HCT116 (cell line): ENCODE results near the gene SCAF8. TPM values are rescaled to one million over a fixed set of nuclear protein-coding genes. Genes with fewer than 3 reads are reported as not detected.

ENCODE experiments used
- ATAC-seq: fragments of 200-7000 bp; cut with Tn5 transposase; 2 replicates; pipeline ENCODE4 v1.9.1; 2020; ENCODE audit warnings: mild to moderate bottlenecking, moderate library complexity
- BruUV-seq: library from RNA; stranded (reverse); fragments of 400-500 nt; replicated peaks from 2 replicates; lab custom pipeline; 2021; lab: Mats Ljungman, UMichigan
- CTCF ChIA-PET: fragments of 300-600 bp; sonication (Branson Sonifier 250); formaldehyde crosslinking; loops from one replicate; lab custom pipeline; 2021; ENCODE audit warnings: antibody characterized with exemption; lab: Charles Lee
- POLR2A ChIA-PET: fragments of 300-600, 350-600 bp; sonication (Branson Sonifier 250); formaldehyde crosslinking; loops from one replicate; lab custom pipeline; 2021; ENCODE audit warnings: antibody characterized with exemption; lab: Charles Lee
- RAD21 ChIA-PET, 2 experiments: fragments of 300-600 bp; sonication (Branson Sonifier 250); formaldehyde crosslinking; loops; one replicate each; lab custom pipeline; 2023; ENCODE audit warnings: low total read pairs in 2 of 2; ENCODE audit not compliant: uncharacterized antibody in 2 of 2, unreplicated experiment in 2 of 2, low non-redundant PET in 1 of 2; lab: Charles Lee
- DNase-seq: peaks from one replicate; pipeline ENCODE4 v3.0.0-alpha.2; 2010; ENCODE audit warnings: low read depth, low spot score
- H2AFZ ChIP-seq: fragments of 200-600 bp; shearing (Covaris generic), sonication (generic); 2 replicates; pipeline ENCODE4 v1.6.1; 2017; ENCODE audit warnings: low read depth, mixed run types, mixed read lengths, antibody characterized with exemption, low read length; ENCODE audit not compliant: poor library complexity, severe bottlenecking
- H3K27ac ChIP-seq: 2 replicates; pipeline ENCODE4 v1.5.1; 2012; ENCODE audit warnings: low read depth, low read length
- H3K27me3 ChIP-seq: fragments of 200-600 bp; sonication (generic); 2 replicates; pipeline ENCODE4 v1.6.1; 2016; ENCODE audit warnings: mixed run types, low read length, mixed read lengths; ENCODE audit not compliant: insufficient read depth
- H3K36me3 ChIP-seq, 2 experiments: fragments of 200-500 bp in 1 of 2; fragments of 200-600 bp in 1 of 2; sonication (Bioruptor generic) in 1 of 2; sonication (generic) in 1 of 2; 2 replicates each; pipeline versions ENCODE4 v1.5.1 to v1.6.1; 2014 to 2016; ENCODE audit warnings: low read length in 2 of 2, inconsistent platforms in 1 of 2, mixed read lengths in 1 of 2, mixed run types in 1 of 2; ENCODE audit not compliant: insufficient read depth in 2 of 2, control insufficient read depth in 1 of 2
- H3K4me1 ChIP-seq, 2 experiments: fragments of 200-600 bp in 1 of 2; sonication (generic) in 1 of 2; 2 replicates each; pipeline versions ENCODE4 v1.5.1 to v1.6.1; 2012 to 2017; ENCODE audit warnings: low read length in 2 of 2, inconsistent platforms in 1 of 2, mild to moderate bottlenecking in 1 of 2, mixed read lengths in 1 of 2, mixed run types in 1 of 2, moderate library complexity in 1 of 2; ENCODE audit not compliant: insufficient read depth in 2 of 2, control insufficient read depth in 1 of 2
- H3K4me2 ChIP-seq: fragments of 200-600 bp; sonication (generic); 2 replicates; pipeline ENCODE4 v1.6.1; 2017; ENCODE audit warnings: mixed run types, low read length, mixed read lengths
- H3K4me3 ChIP-seq, 2 experiments: fragments of 200-600 bp in 1 of 2; sonication (generic) in 1 of 2; replicated peaks in 1 of 2; 2 replicates each; pipeline ENCODE4 v1.5.1; 2011 to 2016; ENCODE audit warnings: low read length in 2 of 2, control low read depth in 1 of 2, low read depth in 1 of 2, mild to moderate bottlenecking in 1 of 2, mixed read lengths in 1 of 2, mixed run types in 1 of 2
- H3K79me2 ChIP-seq: fragments of 200-600 bp; sonication (generic); 2 replicates; pipeline ENCODE4 v1.6.1; 2017; ENCODE audit warnings: mild to moderate bottlenecking, mixed run types, low read length, moderate library complexity, mixed read lengths; ENCODE audit not compliant: insufficient read depth
- H3K9ac ChIP-seq: fragments of 200-600 bp; sonication (generic); 2 replicates; pipeline ENCODE4 v1.6.1; 2016; ENCODE audit warnings: low read length, mixed read lengths
- H3K9me2 ChIP-seq: fragments of 200-600 bp; sonication (generic), shearing (Covaris generic); 2 replicates; pipeline ENCODE4 v1.6.1; 2017; ENCODE audit warnings: mixed run types, mild to moderate bottlenecking, moderate library complexity; ENCODE audit not compliant: insufficient read depth
- H3K9me3 ChIP-seq, 2 experiments: fragments of 200-500 bp in 1 of 2; fragments of 200-600 bp in 1 of 2; sonication (Bioruptor generic) in 1 of 2; sonication (generic) in 1 of 2; 2 replicates each; pipeline ENCODE4 v1.6.1; 2014 to 2017; ENCODE audit warnings: low read length in 2 of 2, mixed read lengths in 2 of 2, inconsistent platforms in 1 of 2, low read depth in 1 of 2, mild to moderate bottlenecking in 1 of 2, mixed run types in 1 of 2, moderate library complexity in 1 of 2; ENCODE audit not compliant: control insufficient read depth in 1 of 2, insufficient read depth in 1 of 2
- H4K20me1 ChIP-seq: fragments of 200-600 bp; sonication (generic), shearing (Covaris generic); 2 replicates; pipeline ENCODE4 v1.6.1; 2017; ENCODE audit warnings: mixed run types, mild to moderate bottlenecking, moderate library complexity; ENCODE audit not compliant: insufficient read depth
- ATF3 ChIP-seq: IDR thresholded peaks from 2 replicates; pipeline ENCODE4 v1.6.1; 2012
- CEBPB ChIP-seq: IDR thresholded peaks from 2 replicates; pipeline ENCODE4 v1.6.1; 2012; ENCODE audit warnings: low read depth
- CTCF ChIP-seq, 3 experiments: fragments of 200-600 bp in 1 of 3; sonication (generic) in 1 of 3; IDR thresholded peaks in 2 of 3; conservative IDR thresholded peaks in 1 of 3; 2 replicates each; pipeline ENCODE4 v1.5.1; 2012 to 2017; ENCODE audit warnings: low read depth in 2 of 3, low read length in 2 of 3, antibody characterized with exemption in 1 of 3, borderline replicate concordance in 1 of 3, control low read depth in 1 of 3, mild to moderate bottlenecking in 1 of 3, mixed read lengths in 1 of 3, mixed run types in 1 of 3, moderate library complexity in 1 of 3; ENCODE audit not compliant: insufficient read depth in 1 of 3
- EGR1 ChIP-seq: IDR thresholded peaks from 2 replicates; pipeline ENCODE4 v1.6.1; 2012; ENCODE audit warnings: low read depth
- ELF1 ChIP-seq: IDR thresholded peaks from 2 replicates; pipeline ENCODE4 v1.6.1; 2012; ENCODE audit warnings: low read depth, borderline replicate concordance
- EZH2 ChIP-seq: fragments of 200-600 bp; sonication (generic); IDR thresholded peaks from 2 replicates; pipeline ENCODE4 v1.6.1; 2017; ENCODE audit warnings: antibody characterized with exemption, mixed run types
- EZH2phosphoT487 ChIP-seq: fragments of 200-600 bp; IDR thresholded peaks from 2 replicates; pipeline ENCODE4 v1.6.1; 2018; ENCODE audit warnings: antibody characterized with exemption, borderline replicate concordance
- FOSL1 ChIP-seq: IDR thresholded peaks from 2 replicates; pipeline ENCODE4 v1.6.1; 2012; ENCODE audit warnings: low read depth
- JUND ChIP-seq: IDR thresholded peaks from 2 replicates; pipeline ENCODE4 v1.6.1; 2012
- MAX ChIP-seq: IDR thresholded peaks from 2 replicates; pipeline ENCODE4 v1.6.1; 2012
- POLR2AphosphoS5 ChIP-seq: IDR thresholded peaks from 2 replicates; pipeline ENCODE4 v1.6.1; 2011; ENCODE audit warnings: mild to moderate bottlenecking, low read depth, low read length, moderate library complexity
- RAD21 ChIP-seq: IDR thresholded peaks from 2 replicates; pipeline ENCODE4 v1.6.1; 2012; ENCODE audit warnings: low read depth, mild to moderate bottlenecking
- SIN3A ChIP-seq: IDR thresholded peaks from 2 replicates; pipeline ENCODE4 v1.6.1; 2012; ENCODE audit warnings: low read depth
- SP1 ChIP-seq: IDR thresholded peaks from 2 replicates; pipeline ENCODE4 v1.6.1; 2012; ENCODE audit warnings: low read depth
- SRF ChIP-seq: IDR thresholded peaks from 2 replicates; pipeline ENCODE4 v1.6.1; 2012; ENCODE audit warnings: low read depth
- YY1 ChIP-seq: IDR thresholded peaks from 2 replicates; pipeline ENCODE4 v1.6.1; 2011; ENCODE audit warnings: low read length, low read depth, moderate library complexity, mild to moderate bottlenecking; ENCODE audit not compliant: insufficient replicate concordance; ENCODE audit errors: extremely low read depth
- intact Hi-C: fragments of 100-400 bp; cut with micrococcal nuclease; formaldehyde crosslinking; loops from 2 replicates; pipeline ENCODE4 v1.10.0; 2022
- total RNA-seq: library from RNA; stranded (reverse); gene quantifications from one replicate; pipeline ENCODE4 v1.2.1, GENCODE V29; 2021; ENCODE audit not compliant: unreplicated experiment

The SCAF8 gene
- total RNA-seq, 1 experiment from 2014 or later = 34.6 TPM

GRCh38 chr6:154782193-154782592 lies 49.0 kb downstream of the SCAF8 start:
- Histone ChIP-seq H4K20me1 (no peaks in the 10 kb centered on the region; the same call in 1 of the 2 replicates), H3K27me3 (no peaks in the 10 kb centered on the region), H3K9ac (no peak overlapping the region), H3K79me2 (peaks cover 84% of the 10 kb centered on the region), H3K27ac (no peak overlapping the region), H3K4me3 (no peak overlapping the region), H3K9me2 (no peaks in the 10 kb centered on the region), H3K4me2 (no peak overlapping the region), H3K36me3 (0 out of 4 replicates have a peak, but pooled peaks cover 0 to 3% of the 10 kb centered on the region in 2 experiments), H3K4me1 (peaks cover 0 to 3% of the 10 kb centered on the region in 2 experiments; a peak in 2 of 4 replicates), H3K9me3 (no peaks in the 10 kb centered on the region), H2AFZ (no peak overlapping the region)
- no TSS peak for BruUV-seq
- ChIA-PET RAD21 (no interaction called here), CTCF (no interaction called here), POLR2A (interaction anchor here (1.0 kb wide), 1 partner anchor 48 kb away, joined by 3 read pairs; no protein-coding TSS in a partner anchor)
- DNase-seq = no peak
- ATAC-seq = no peak
- intact Hi-C loops = no loop called here
- TF ChIP-seq MAX (no peak), EGR1 (no peak), ATF3 (no peak), CEBPB (no peak), CTCF (IDR thresholded peaks at IDR 0.05 in 2 of 3, conservative IDR thresholded peaks at IDR 0.05 in 1 of 3; ENCODE audit: borderline replicate concordance in 1 of 3, insufficient read depth in 1 of 3, low read depth in 2 of 3, low read length in 2 of 3) (no peak)

- no peak for DNase-seq
- ChIA-PET CTCF (no interaction called here), POLR2A (no interaction called here), RAD21 (no interaction called here)
- Histone ChIP-seq H2AFZ (no peak overlapping the region), H3K9ac (no peak overlapping the region), H3K79me2 (peaks cover 84% of the 10 kb centered on the region), H4K20me1 (no peaks in the 10 kb centered on the region; the same call in 1 of the 2 replicates), H3K4me3 (no peak overlapping the region), H3K9me3 (no peaks in the 10 kb centered on the region), H3K27ac (no peak overlapping the region), H3K4me1 (peaks cover 0 to 3% of the 10 kb centered on the region in 2 experiments; a peak in 2 of 4 replicates), H3K27me3 (no peaks in the 10 kb centered on the region), H3K36me3 (peaks cover 0 to 8% of the 10 kb centered on the region in 2 experiments; a peak in 2 of 4 replicates), H3K9me2 (no peaks in the 10 kb centered on the region), H3K4me2 (no peak overlapping the region)
- no TSS peak for BruUV-seq
- ATAC-seq = no peak
- intact Hi-C loops = no loop called here
- TF ChIP-seq POLR2AphosphoS5 (no peak), SP1 (no peak), CTCF (IDR thresholded peaks at IDR 0.05 in 2 of 3, conservative IDR thresholded peaks at IDR 0.05 in 1 of 3; ENCODE audit: borderline replicate concordance in 1 of 3, insufficient read depth in 1 of 3, low read depth in 2 of 3, low read length in 2 of 3) (no peak), RAD21 (no peak), MAX (no peak), FOSL1 (no peak), EZH2phosphoT487 (no peak), ELF1 (no peak), SRF (no peak), EGR1 (no peak), SIN3A (no peak), YY1 (no peak), JUND (no peak), EZH2 (no peak), CEBPB (no peak)
Measured at GRCh38 chr6:154783229-154783628, 50.0 kb downstream of the SCAF8 start.
